HEK293 (cell line): ENCODE results near the gene LRP1.

Experiments used
- ZNF529 ChIP-seq: fragments of 450-650 bp; formaldehyde crosslinking; IDR thresholded peaks from 2 replicates; pipeline ENCODE4 v1.5.1; 2017; ENCODE audit warnings: missing genetic modification characterization, missing biosample characterization; ENCODE audit not compliant: insufficient replicate concordance
- TF ChIP-seq, protein P1 (sequence below): fragments of 450-650 bp; formaldehyde crosslinking; IDR thresholded peaks from 2 replicates; pipeline ENCODE4 v1.5.1; 2016; ENCODE audit warnings: missing biosample characterization, missing genetic modification characterization

DNA sequence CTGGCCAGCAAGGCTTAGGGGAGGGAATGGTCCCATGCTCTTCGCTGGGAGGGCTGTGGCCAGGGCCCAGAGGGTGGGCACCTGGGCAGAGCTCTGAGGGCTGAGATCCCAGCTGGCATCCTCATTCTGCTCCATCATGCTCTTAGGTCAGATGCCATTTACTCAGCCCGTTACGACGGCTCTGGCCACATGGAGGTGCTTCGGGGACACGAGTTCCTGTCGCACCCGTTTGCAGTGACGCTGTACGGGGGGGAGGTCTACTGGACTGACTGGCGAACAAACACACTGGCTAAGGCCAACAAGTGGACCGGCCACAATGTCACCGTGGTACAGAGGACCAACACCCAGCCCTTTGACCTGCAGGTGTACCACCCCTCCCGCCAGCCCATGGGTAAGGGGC, 49.9 kb downstream of the LRP1 start:
- TF ChIP-seq, protein P1, sequence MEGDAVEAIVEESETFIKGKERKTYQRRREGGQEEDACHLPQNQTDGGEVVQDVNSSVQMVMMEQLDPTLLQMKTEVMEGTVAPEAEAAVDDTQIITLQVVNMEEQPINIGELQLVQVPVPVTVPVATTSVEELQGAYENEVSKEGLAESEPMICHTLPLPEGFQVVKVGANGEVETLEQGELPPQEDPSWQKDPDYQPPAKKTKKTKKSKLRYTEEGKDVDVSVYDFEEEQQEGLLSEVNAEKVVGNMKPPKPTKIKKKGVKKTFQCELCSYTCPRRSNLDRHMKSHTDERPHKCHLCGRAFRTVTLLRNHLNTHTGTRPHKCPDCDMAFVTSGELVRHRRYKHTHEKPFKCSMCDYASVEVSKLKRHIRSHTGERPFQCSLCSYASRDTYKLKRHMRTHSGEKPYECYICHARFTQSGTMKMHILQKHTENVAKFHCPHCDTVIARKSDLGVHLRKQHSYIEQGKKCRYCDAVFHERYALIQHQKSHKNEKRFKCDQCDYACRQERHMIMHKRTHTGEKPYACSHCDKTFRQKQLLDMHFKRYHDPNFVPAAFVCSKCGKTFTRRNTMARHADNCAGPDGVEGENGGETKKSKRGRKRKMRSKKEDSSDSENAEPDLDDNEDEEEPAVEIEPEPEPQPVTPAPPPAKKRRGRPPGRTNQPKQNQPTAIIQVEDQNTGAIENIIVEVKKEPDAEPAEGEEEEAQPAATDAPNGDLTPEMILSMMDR (tag by site-specific recombination), result no peak
- TF ChIP-seq ZNF529 (tag by site-specific recombination), result no peak
